ENCODE measurements around the gene IPO11. TPM values are rescaled to one million over a fixed set of nuclear protein-coding genes. Genes with fewer than 3 reads are reported as not detected.

IPO11 gene
- total RNA-seq, 2 experiments from 2014 or later, result 36.9 to 38.0 TPM

GRCh38 chr5:62631909-62632580 lies 219.5 kb downstream of the IPO11 start:
- Mint-ChIP-seq H3K9me3 (ENCODE audit: low read depth) (no peaks in the 10 kb centered on the region), H3K36me3 (no peaks in the 10 kb centered on the region), H3K4me3 (no peak overlapping the region), H3K27ac (no peak overlapping the region), H3K4me1 (no peaks in the 10 kb centered on the region), H3K27me3 (no peaks in the 10 kb centered on the region)
- CTCF ChIA-PET, result no interaction called here
- no peak for ATAC-seq
- DNase-seq, result no peak

- DNase-seq (no peak), ATAC-seq (no peak)
- H3K27ac Mint-ChIP-seq, result no peak overlapping the region
- H3K4me3 Mint-ChIP-seq, result no peak overlapping the region
- H3K36me3 Mint-ChIP-seq, result no peaks in the 10 kb centered on the region
- no peaks in the 10 kb centered on the region for H3K9me3 Mint-ChIP-seq (ENCODE audit: low read depth)
- H3K4me1 Mint-ChIP-seq, result no peaks in the 10 kb centered on the region
- CTCF ChIA-PET, result interaction anchor here (0.9 to 1.3 kb wide), 2 partner anchors 11 to 171 kb away, joined by 3 to 4 read pairs; no protein-coding TSS in a partner anchor
- H3K27me3 Mint-ChIP-seq, result no peaks in the 10 kb centered on the region
Observed at GRCh38 chr5:62633243-62633642, 220.7 kb downstream of the IPO11 start.

- CTCF ChIA-PET, result no interaction called here
- Mint-ChIP-seq H3K27me3 (no peaks in the 10 kb centered on the region), H3K36me3 (peaks cover 4% of the 10 kb centered on the region), H3K4me1 (peaks cover 10% of the 10 kb centered on the region), H3K4me3 (no peak overlapping the region), H3K9me3 (ENCODE audit: low read depth) (no peaks in the 10 kb centered on the region), H3K27ac (no peak overlapping the region)
- no peak for ATAC-seq
- no peak for DNase-seq
Observed at GRCh38 chr5:62640446-62640845, 227.9 kb downstream of the IPO11 start.

GRCh38 chr5:62642468-62642867 lies 229.9 kb downstream of the IPO11 start:
- Mint-ChIP-seq H3K4me3 (no peak overlapping the region), H3K27me3 (no peaks in the 10 kb centered on the region), H3K27ac (no peak overlapping the region), H3K9me3 (ENCODE audit: low read depth) (no peaks in the 10 kb centered on the region), H3K36me3 (peaks cover 4% of the 10 kb centered on the region), H3K4me1 (peaks cover 10% of the 10 kb centered on the region)
- DNase-seq, result no peak
- CTCF ChIA-PET, result no interaction called here
- ATAC-seq, result no peak

- Mint-ChIP-seq H3K36me3 (peaks cover 4% of the 10 kb centered on the region), H3K27me3 (no peaks in the 10 kb centered on the region), H3K27ac (no peak overlapping the region), H3K4me3 (no peak overlapping the region), H3K4me1 (peaks cover 10% of the 10 kb centered on the region), H3K9me3 (ENCODE audit: low read depth) (no peaks in the 10 kb centered on the region)
- CTCF ChIA-PET, result interaction anchor here (1.1 kb wide), 1 partner anchor 10 kb away, joined by 3 read pairs; no protein-coding TSS in a partner anchor
- no peak for ATAC-seq
- no peak for DNase-seq
Observed at GRCh38 chr5:62643556-62644451, 231.2 kb downstream of the IPO11 start.

- CTCF ChIA-PET, result no interaction called here
- no peaks in the 10 kb centered on the region for H3K36me3 Mint-ChIP-seq
- ATAC-seq, result no peak
Observed at GRCh38 chr5:62645223-62645622, 232.7 kb downstream of the IPO11 start.

GRCh38 chr5:62647241-62647640 lies 234.7 kb downstream of the IPO11 start:
- ATAC-seq (no peak), DNase-seq (no peak)
- CTCF ChIA-PET, result no interaction called here
- no peak overlapping the region for H3K4me3 Mint-ChIP-seq
- no peaks in the 10 kb centered on the region for H3K9me3 Mint-ChIP-seq (ENCODE audit: low read depth)
- no peaks in the 10 kb centered on the region for H3K27me3 Mint-ChIP-seq
- no peaks in the 10 kb centered on the region for H3K4me1 Mint-ChIP-seq
- no peak overlapping the region for H3K27ac Mint-ChIP-seq
- no peaks in the 10 kb centered on the region for H3K36me3 Mint-ChIP-seq

More at GRCh38 chr5:62645223-62645622, 232.7 kb downstream of the IPO11 start:
- H3K9me3 Mint-ChIP-seq (ENCODE audit: low read depth), result no peaks in the 10 kb centered on the region
- H3K4me1 Mint-ChIP-seq, result peaks cover under 1% of the 10 kb centered on the region
- DNase-seq, result no peak
- no peak overlapping the region for H3K4me3 Mint-ChIP-seq
- H3K27me3 Mint-ChIP-seq, result no peaks in the 10 kb centered on the region
- no peak overlapping the region for H3K27ac Mint-ChIP-seq

GRCh38 chr5:62649025-62649424 lies 236.5 kb downstream of the IPO11 start:
- no peaks in the 10 kb centered on the region for H3K27me3 Mint-ChIP-seq
- peaks cover 2% of the 10 kb centered on the region for H3K36me3 Mint-ChIP-seq
- CTCF ChIA-PET, result no interaction called here
- ATAC-seq (no peak), DNase-seq (no peak)
- peaks cover 10% of the 10 kb centered on the region for H3K4me1 Mint-ChIP-seq
- H3K27ac Mint-ChIP-seq, result no peak overlapping the region
- H3K9me3 Mint-ChIP-seq (ENCODE audit: low read depth), result peaks cover 3% of the 10 kb centered on the region
- no peak overlapping the region for H3K4me3 Mint-ChIP-seq

- no peaks in the 10 kb centered on the region for H3K27me3 Mint-ChIP-seq
- CTCF ChIA-PET, result no interaction called here
- no peak overlapping the region for H3K27ac Mint-ChIP-seq
- H3K4me3 Mint-ChIP-seq, result no peak overlapping the region
- H3K4me1 Mint-ChIP-seq, result peaks cover 10% of the 10 kb centered on the region
- ATAC-seq, result no peak
- DNase-seq, result no peak
- H3K36me3 Mint-ChIP-seq, result peaks cover 3% of the 10 kb centered on the region
- H3K9me3 Mint-ChIP-seq (ENCODE audit: low read depth), result peaks cover 4% of the 10 kb centered on the region
Observed at GRCh38 chr5:62649476-62650113, 237.0 kb downstream of the IPO11 start.

- no peak overlapping the region for H3K27ac Mint-ChIP-seq
- H3K4me1 Mint-ChIP-seq, result peaks cover 10% of the 10 kb centered on the region
Observed at GRCh38 chr5:62650197-62650596, 237.6 kb downstream of the IPO11 start.

GRCh38 chr5:62652225-62652624 lies 239.7 kb downstream of the IPO11 start:
- H3K4me3 Mint-ChIP-seq, result no peak overlapping the region
- H3K27me3 Mint-ChIP-seq, result no peaks in the 10 kb centered on the region
- peaks cover 3% of the 10 kb centered on the region for H3K36me3 Mint-ChIP-seq
- ATAC-seq, result no peak
- DNase-seq, result no peak
- CTCF ChIA-PET, result no interaction called here
- H3K9me3 Mint-ChIP-seq (ENCODE audit: low read depth), result peaks cover 6% of the 10 kb centered on the region
- peaks cover 10% of the 10 kb centered on the region for H3K4me1 Mint-ChIP-seq
- H3K27ac Mint-ChIP-seq, result no peak overlapping the region

More at GRCh38 chr5:62650197-62650596, 237.6 kb downstream of the IPO11 start:
- Mint-ChIP-seq H3K27me3 (no peaks in the 10 kb centered on the region), H3K4me3 (no peak overlapping the region), H3K9me3 (ENCODE audit: low read depth) (peaks cover 6% of the 10 kb centered on the region), H3K36me3 (peaks cover 3% of the 10 kb centered on the region)
- ATAC-seq (no peak), DNase-seq (no peak)
- CTCF ChIA-PET, result no interaction called here

GRCh38 chr5:62653001-62653863 lies 240.7 kb downstream of the IPO11 start:
- Mint-ChIP-seq H3K27me3 (no peaks in the 10 kb centered on the region), H3K27ac (peak overlapping the region; percentile 3)
- CTCF ChIA-PET, result no interaction called here

More at GRCh38 chr5:62653001-62653863, 240.7 kb downstream of the IPO11 start:
- ATAC-seq (no peak), DNase-seq (no peak)
- H3K36me3 Mint-ChIP-seq, result peaks cover 3% of the 10 kb centered on the region
- H3K4me1 Mint-ChIP-seq, result peaks cover 10% of the 10 kb centered on the region
- H3K4me3 Mint-ChIP-seq, result no peak overlapping the region
- peaks cover 6% of the 10 kb centered on the region for H3K9me3 Mint-ChIP-seq (ENCODE audit: low read depth)

Data from activated CD8-positive, alpha-beta memory T cell treated with anti-CD3 and anti-CD28 coated beads, Interleukin-2, amount 10 ng/mL, durations not matched to agents 7 days and 5 days (primary cell).